ENCODE data around the gene TMEM30B.

TMEM30B gene

DNA sequence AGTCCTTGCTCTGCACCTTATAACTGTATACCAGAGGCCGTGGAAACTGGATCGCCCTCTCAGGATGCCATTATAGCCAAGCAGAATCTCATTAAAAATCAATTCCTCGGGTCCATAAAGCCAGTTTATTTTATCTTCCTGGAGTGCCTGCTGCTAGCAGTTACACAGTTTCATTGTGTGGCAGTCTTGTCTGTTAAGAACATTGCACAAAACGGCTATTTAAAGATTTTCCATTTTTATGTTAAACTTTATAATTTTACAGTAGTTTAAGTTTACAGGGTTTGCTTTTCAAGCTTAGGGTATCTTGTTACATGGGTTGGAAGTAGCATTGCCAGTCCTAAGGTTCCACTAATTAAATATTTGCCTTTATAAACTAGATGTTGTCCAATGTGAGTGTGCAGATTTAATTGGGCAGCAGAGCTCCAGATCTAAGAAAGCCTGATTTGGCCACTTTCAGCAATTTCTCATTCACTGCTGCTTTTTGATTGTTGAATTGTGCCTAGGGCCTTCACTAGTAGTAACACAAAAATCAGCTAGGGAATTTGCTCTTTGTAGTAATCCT lies 17.0 kb downstream of the TMEM30B start:
- no peak for DNase-seq (ENCODE audit: low read depth)
- TF ChIP-seq, protein P1, sequence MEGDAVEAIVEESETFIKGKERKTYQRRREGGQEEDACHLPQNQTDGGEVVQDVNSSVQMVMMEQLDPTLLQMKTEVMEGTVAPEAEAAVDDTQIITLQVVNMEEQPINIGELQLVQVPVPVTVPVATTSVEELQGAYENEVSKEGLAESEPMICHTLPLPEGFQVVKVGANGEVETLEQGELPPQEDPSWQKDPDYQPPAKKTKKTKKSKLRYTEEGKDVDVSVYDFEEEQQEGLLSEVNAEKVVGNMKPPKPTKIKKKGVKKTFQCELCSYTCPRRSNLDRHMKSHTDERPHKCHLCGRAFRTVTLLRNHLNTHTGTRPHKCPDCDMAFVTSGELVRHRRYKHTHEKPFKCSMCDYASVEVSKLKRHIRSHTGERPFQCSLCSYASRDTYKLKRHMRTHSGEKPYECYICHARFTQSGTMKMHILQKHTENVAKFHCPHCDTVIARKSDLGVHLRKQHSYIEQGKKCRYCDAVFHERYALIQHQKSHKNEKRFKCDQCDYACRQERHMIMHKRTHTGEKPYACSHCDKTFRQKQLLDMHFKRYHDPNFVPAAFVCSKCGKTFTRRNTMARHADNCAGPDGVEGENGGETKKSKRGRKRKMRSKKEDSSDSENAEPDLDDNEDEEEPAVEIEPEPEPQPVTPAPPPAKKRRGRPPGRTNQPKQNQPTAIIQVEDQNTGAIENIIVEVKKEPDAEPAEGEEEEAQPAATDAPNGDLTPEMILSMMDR (IDR thresholded peaks at IDR 0.05; ENCODE audit: control insufficient read depth, insufficient read depth, low read depth, low read length, missing control alignments): no peak

DNA sequence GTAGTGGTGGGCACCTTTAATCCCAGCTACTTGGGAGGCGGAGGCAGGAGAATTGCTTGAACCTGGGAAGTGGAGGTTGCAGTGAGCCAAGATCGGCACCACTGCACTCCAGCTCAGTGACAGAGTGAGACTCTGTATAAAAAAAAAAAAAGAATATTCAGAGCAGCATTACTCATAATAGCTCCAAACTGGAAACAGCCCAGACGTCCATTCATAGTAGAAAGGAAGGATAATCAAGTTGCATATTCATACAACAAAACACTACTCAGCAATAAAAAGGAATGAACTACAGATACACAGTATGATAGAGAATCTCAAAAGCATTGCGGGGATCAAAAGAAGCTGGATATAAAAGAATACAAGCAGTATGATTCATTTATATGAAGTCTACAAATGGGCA lies 19.1 kb downstream of the TMEM30B start:
- no peak for DNase-seq (ENCODE audit: low read depth)
- TF ChIP-seq, protein P1 (IDR thresholded peaks at IDR 0.05; ENCODE audit: control insufficient read depth, insufficient read depth, low read depth, low read length, missing control alignments): no peak
- H3K4me3 ChIP-seq (ENCODE audit: control insufficient read depth, low read depth, low read length): no peak overlapping the region

More for the DNA sequence above, 17.0 kb downstream of the TMEM30B start:
- no peak overlapping the region for H3K4me3 ChIP-seq (ENCODE audit: control insufficient read depth, low read depth, low read length)

DNA sequence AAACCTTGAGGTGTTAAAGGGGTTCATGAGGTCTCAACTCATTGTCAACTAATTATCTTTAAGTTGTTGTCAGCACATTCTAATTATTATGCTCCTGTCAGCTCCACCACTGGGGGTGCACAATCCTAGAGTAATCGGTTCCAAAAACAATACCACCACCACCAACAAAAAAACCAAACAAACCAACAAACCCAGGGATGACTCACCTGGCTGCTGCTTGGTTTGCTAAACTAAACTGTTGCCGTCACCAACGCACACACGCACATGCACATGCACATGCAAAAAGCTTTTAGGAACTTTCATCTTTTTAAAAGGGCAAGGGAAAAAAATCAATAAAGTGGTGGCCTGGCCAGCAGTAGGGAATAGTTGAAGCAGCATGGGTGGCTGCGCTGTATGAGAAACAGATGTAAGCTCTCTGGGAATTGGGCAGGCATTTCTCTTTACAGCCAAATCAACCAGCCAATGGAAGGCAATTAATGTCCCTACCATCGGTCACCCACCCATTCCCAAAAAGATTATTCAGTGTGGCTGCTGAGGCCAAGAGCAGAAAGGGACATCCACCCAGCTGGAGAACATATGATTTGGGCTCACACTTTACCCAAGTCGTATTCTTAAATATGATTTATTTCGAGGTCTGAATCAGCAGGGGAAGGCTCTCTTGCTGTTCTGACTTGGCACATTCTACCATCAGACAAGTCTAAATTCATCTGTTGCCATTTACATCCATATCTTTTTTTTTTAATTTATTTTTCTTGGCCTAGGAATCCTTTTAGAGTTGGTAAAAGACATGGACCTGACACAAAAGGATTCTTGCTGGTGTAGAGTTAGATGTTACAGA lies 20.0 kb downstream of the TMEM30B start:
- no peak overlapping the region for H3K4me3 ChIP-seq (ENCODE audit: control insufficient read depth, low read depth, low read length)
- peak; percentile 78 for DNase-seq (ENCODE audit: low read depth)
- TF ChIP-seq, protein P1 (IDR thresholded peaks at IDR 0.05; ENCODE audit: control insufficient read depth, insufficient read depth, low read depth, low read length, missing control alignments): no peak

DNA sequence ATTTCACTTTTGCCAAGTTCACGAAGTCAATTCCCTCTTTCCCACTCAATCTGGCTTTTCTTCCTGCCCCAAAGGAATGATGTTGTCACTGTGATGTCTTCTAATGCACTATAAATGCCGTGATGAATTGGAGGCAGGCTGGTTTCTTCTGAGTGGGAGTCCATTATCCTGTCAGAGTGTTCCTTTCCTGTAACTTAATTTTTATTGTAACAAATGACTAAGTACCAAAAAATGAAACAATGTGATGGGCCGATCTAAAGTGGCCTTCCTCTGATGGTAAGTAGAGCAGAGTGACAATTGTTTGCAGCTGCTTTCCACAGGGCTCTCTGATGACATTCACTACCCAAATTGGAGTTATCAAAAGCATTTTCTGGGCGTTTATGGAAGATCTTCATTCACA lies 22.2 kb downstream of the TMEM30B start:
- no peak overlapping the region for H3K4me3 ChIP-seq (ENCODE audit: control insufficient read depth, low read depth, low read length)
- no peak for DNase-seq (ENCODE audit: low read depth)
- TF ChIP-seq, protein P1 (IDR thresholded peaks at IDR 0.05; ENCODE audit: control insufficient read depth, insufficient read depth, low read depth, low read length, missing control alignments): no peak

DNA sequence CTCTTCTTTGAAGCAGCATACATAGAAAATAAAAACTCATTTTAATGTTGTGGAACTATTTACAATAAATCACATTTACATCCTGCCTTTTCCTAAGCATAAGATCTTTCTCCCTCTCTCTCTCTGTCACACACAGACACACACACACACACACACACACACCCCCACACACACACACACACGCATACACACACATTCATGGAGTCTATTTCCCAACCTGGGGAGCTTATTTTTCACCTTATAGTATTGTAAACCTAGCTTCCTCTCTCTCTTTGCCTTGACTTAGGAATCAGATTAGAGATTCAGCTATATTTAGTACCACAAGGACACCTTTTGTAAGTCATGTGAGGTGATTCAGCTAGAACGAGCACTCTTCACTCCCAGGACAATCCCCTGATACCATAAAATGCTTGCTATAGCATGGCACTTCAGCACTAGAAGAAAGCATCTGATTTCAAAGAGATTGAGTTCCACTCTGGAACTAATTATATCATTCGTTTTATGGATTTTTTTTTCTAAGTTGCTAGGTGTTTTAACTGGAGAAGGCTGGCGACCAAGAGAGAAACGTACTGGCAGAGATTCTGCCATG lies 23.6 kb downstream of the TMEM30B start:
- no peak for DNase-seq (ENCODE audit: low read depth)
- TF ChIP-seq, protein P1 (IDR thresholded peaks at IDR 0.05; ENCODE audit: control insufficient read depth, insufficient read depth, low read depth, low read length, missing control alignments): no peak
- no peak overlapping the region for H3K4me3 ChIP-seq (ENCODE audit: control insufficient read depth, low read depth, low read length)

DNA sequence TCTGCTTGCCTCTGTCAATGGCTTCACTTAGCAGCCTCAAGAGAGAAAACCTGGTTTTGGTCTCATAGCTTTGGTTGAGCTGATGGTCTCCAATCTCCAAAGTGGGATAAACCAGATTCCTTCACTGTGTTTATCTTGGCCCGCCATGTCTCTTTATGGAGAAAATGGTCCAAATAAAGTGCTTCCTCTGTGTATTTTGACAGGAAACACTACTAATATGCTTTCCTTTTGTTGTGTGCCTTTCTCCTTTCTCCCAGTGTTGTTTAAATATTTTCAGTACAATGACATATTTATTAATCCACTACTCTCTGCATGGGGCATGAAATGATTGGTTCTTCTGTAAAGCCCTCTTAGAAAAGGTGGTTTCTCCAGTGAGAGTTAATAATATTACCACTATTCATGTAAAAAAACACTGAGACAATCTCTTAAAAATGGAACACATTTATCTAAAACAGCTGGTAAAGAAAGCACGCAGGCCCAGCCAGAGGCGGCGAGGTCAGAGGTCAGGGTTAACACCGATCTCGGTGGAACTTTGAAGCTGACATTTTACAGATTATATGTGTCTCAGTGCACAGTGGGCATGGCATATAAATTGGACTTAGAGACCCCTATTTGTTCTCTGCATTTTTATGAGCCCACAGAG lies 24.2 kb downstream of the TMEM30B start:
- no peak for DNase-seq (ENCODE audit: low read depth)
- H3K4me3 ChIP-seq (ENCODE audit: control insufficient read depth, low read depth, low read length): no peak overlapping the region
- TF ChIP-seq, protein P1 (IDR thresholded peaks at IDR 0.05; ENCODE audit: control insufficient read depth, insufficient read depth, low read depth, low read length, missing control alignments): no peak

All from AG09309 (cell line).